H1 (cell line): Measurements from ENCODE around the gene MDC1. TPM values are rescaled to one million over a fixed set of nuclear protein-coding genes. Genes with fewer than 3 reads are reported as not detected.

Experiments
- BCL11A ChIP-seq, 2 experiments: IDR thresholded peaks; one replicate each; pipeline ENCODE4 v1.6.1; 2011; ENCODE audit warnings: low read depth in 2 of 2, low read length in 2 of 2, mild to moderate bottlenecking in 2 of 2
- CBX8 ChIP-seq: fragments of 300-800, 300-1000 bp; sonication (generic); IDR thresholded peaks from 2 replicates; pipeline ENCODE4 v1.7.1; 2016; ENCODE audit warnings: low read depth, low read length, borderline replicate concordance
- CHD2 ChIP-seq: IDR thresholded peaks from 2 replicates; pipeline ENCODE4 v1.6.1; 2012; ENCODE audit warnings: low read length, improper control_type of control experiment
- CREB1 ChIP-seq: IDR thresholded peaks from 2 replicates; pipeline ENCODE4 v1.6.1; 2012; ENCODE audit warnings: inconsistent platforms
- CTBP2 ChIP-seq: IDR thresholded peaks from 2 replicates; pipeline ENCODE4 v1.7.0; 2011; ENCODE audit warnings: borderline replicate concordance, mild to moderate bottlenecking, moderate library complexity, mixed read lengths, low read length; ENCODE audit not compliant: insufficient read depth, insufficient read length
- EZH2 ChIP-seq: fragments of 200-600 bp; sonication (generic); IDR thresholded peaks from 2 replicates; pipeline ENCODE4 v1.7.1; 2012; ENCODE audit warnings: low read depth, mild to moderate bottlenecking, moderate library complexity, low read length, inconsistent platforms; ENCODE audit not compliant: severe bottlenecking
- FOSL1 ChIP-seq: IDR thresholded peaks from 2 replicates; pipeline ENCODE4 v1.6.1; 2011; ENCODE audit warnings: mild to moderate bottlenecking, low read depth, low read length, moderate library complexity; ENCODE audit not compliant: insufficient read depth
- GABPA ChIP-seq: IDR thresholded peaks from 2 replicates; pipeline ENCODE4 v1.6.1; 2011; ENCODE audit warnings: mild to moderate bottlenecking, low read length, moderate library complexity, borderline replicate concordance; ENCODE audit not compliant: insufficient read depth
- MAFK ChIP-seq: IDR thresholded peaks from 2 replicates; pipeline ENCODE4 v1.6.1; 2012; ENCODE audit warnings: low read depth, mild to moderate bottlenecking, improper control_type of control experiment, low read length
- NRF1 ChIP-seq: IDR thresholded peaks from 2 replicates; pipeline ENCODE4 v1.6.1; 2011; ENCODE audit warnings: mild to moderate bottlenecking, low read depth, low read length, improper control_type of control experiment
- PHF8 ChIP-seq: fragments of 200-600 bp; sonication (generic); conservative IDR thresholded peaks from 2 replicates; pipeline ENCODE4 v1.7.1; 2012; ENCODE audit warnings: low read depth, mild to moderate bottlenecking, inconsistent platforms, low read length, moderate library complexity
- POLR2A ChIP-seq, 2 experiments: IDR thresholded peaks; 1 replicate in 1 of 2; 2 replicates in 1 of 2; pipeline ENCODE4 v1.6.1; 2011; ENCODE audit warnings: low read depth in 2 of 2, low read length in 2 of 2, mild to moderate bottlenecking in 2 of 2; ENCODE audit errors: control extremely low read depth in 1 of 2
- RAD21 ChIP-seq, 2 experiments: IDR thresholded peaks in 1 of 2; conservative IDR thresholded peaks in 1 of 2; 2 replicates each; pipeline ENCODE4 v1.6.1; 2011; ENCODE audit warnings: low read depth in 2 of 2, low read length in 2 of 2, improper control_type of control experiment in 1 of 2, inconsistent platforms in 1 of 2, mild to moderate bottlenecking in 1 of 2, moderate library complexity in 1 of 2
- RFX5 ChIP-seq: IDR thresholded peaks from 2 replicates; pipeline ENCODE4 v1.6.1; 2011; ENCODE audit warnings: low read depth, low read length, improper control_type of control experiment, borderline replicate concordance
- SIN3A ChIP-seq, 2 experiments: IDR thresholded peaks in 1 of 2; conservative IDR thresholded peaks in 1 of 2; 2 replicates each; pipeline ENCODE4 v1.6.1; 2011 to 2012; ENCODE audit warnings: low read length in 2 of 2, improper control_type of control experiment in 1 of 2, low read depth in 1 of 2, mild to moderate bottlenecking in 1 of 2
- SIRT6 ChIP-seq: IDR thresholded peaks from one replicate; pipeline ENCODE4 v1.7.1; 2012; ENCODE audit warnings: low read length, inconsistent platforms
- SIX5 ChIP-seq: IDR thresholded peaks from 2 replicates; pipeline ENCODE4 v1.6.1; 2011; ENCODE audit warnings: mild to moderate bottlenecking, low read depth, low read length
- SP2 ChIP-seq: IDR thresholded peaks from 2 replicates; pipeline ENCODE4 v1.6.1; 2012; ENCODE audit warnings: mild to moderate bottlenecking, low read length, inconsistent platforms
- SP4 ChIP-seq: IDR thresholded peaks from 2 replicates; pipeline ENCODE4 v1.6.1; 2012; ENCODE audit warnings: low read length, inconsistent platforms
- TCF12 ChIP-seq: IDR thresholded peaks from 2 replicates; pipeline ENCODE4 v1.6.1; 2011; ENCODE audit warnings: low read depth, mild to moderate bottlenecking, low read length
- YY1 ChIP-seq: IDR thresholded peaks from 2 replicates; pipeline ENCODE4 v1.6.1; 2011; ENCODE audit warnings: low read depth, mild to moderate bottlenecking, low read length
- polyA plus RNA-seq, 7 experiments: library from polyadenylated mRNA; depleted of rRNA in 3 of 7; stranded (reverse) in 5 of 7; unstranded in 2 of 7; fragments of >200 nt in 5 of 7; fragments of 200-250 nt in 2 of 7; gene quantifications; 1 replicate in 5 of 7; 2 replicates in 1 of 7; 4 replicates in 1 of 7; pipeline versions ENCODE4 v1.2.1 to v1.2.3, GENCODE V29; 2011 to 2013; ENCODE audit warnings: missing spikeins in 2 of 7, mixed read lengths in 2 of 7
- total RNA-seq: library from RNA; stranded (reverse); fragmentation: NEBNext Ultra II Directional; extraction: Animal tissue kit (Norgen Biotek cat#: 25700); gene quantifications from 2 replicates; pipeline ENCODE4 v1.2.1, GENCODE V29; 2021
- TF ChIP-seq, protein P1 (sequence below): IDR thresholded peaks from 2 replicates; pipeline ENCODE4 v1.6.1; 2011; ENCODE audit warnings: low read length, improper control_type of control experiment

MDC1 gene
- total and polyA plus RNA-seq, 2 of the 8 experiments (the other 6 are each of a cell fraction or from before 2014, with no cell fraction given), result 29.9 to 81.1 TPM

DNA sequence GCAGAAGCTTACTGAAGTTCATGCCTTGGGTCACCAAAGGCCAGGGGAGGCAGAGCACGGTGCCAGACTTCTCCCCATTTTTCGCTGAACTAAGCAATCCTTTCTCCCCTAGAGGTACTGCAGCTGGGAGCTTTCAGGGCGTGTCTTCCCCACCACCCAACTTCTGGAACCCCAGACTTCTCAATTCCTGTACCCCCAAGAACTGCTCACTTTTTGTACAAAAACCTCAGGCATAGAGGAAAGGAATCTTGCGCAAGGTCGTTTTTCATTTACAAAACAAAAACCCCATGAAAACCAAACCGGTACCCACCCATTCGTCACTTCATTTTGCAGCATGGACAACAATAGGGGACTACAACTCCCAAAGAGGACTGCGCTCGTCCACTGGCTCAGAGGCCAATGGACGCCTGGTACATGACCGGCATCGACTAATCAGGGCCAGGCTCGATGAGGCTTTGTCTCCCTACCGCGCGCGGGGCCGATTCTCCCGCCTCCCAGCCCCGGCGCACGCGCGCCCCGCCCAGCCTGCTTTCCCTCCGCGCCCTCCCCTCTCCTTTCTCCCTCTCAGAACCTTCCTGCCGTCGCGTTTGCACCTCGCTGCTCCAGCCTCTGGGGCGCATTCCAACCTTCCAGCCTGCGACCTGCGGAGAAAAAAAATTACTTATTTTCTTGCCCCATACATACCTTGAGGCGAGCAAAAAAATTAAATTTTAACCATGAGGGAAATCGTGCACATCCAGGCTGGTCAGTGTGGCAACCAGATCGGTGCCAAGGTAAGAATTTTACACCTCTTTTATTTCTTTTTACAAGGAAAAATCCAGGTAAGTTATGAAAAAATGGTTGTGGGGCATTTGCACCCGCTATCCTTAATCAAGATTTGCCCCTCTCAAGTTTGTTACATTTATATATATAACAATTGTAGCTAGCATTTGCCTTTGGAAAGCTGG is 3.0 kb upstream of the MDC1 start, which contains the start of gene TUBB (continued):
- TF ChIP-seq SP2 (no peak), TCF12 (no peak), SIRT6 (peak; percentile 22), RFX5 (no peak), CREB1 (peak; percentile 69), GABPA (no peak), RAD21 (IDR thresholded peaks at IDR 0.05 in 1 of 2, conservative IDR thresholded peaks at IDR 0.05 in 1 of 2; ENCODE audit: low read depth in 2 of 2, low read length in 2 of 2) (no peak), SIX5 (peak; percentile 57), MAFK (peak; percentile 61; the same call in 1 of the 2 replicates), YY1 (peak; percentile 80), FOSL1 (no peak), EZH2 (no peak), CBX8 (no peak), SIN3A (conservative IDR thresholded peaks at IDR 0.05 in 1 of 2, IDR thresholded peaks at IDR 0.05 in 1 of 2; ENCODE audit: low read depth in 1 of 2, low read length in 2 of 2) (peak in 1 of 2 experiments; percentile 50; a peak in 3 of 4 replicates), POLR2A (IDR thresholded peaks at IDR 0.05; ENCODE audit: control extremely low read depth in 1 of 2, low read depth in 2 of 2, low read length in 2 of 2) (peak; percentile 88 to 91), CHD2 (peak; percentile 28; the same call in 1 of the 2 replicates), PHF8 (peak; percentile 65), SP4 (0 out of 2 replicates have a peak, but pooled peaks have one; percentile 68), NRF1 (peak; percentile 65), CTBP2 (no peak), BCL11A (IDR thresholded peaks at IDR 0.05; ENCODE audit: low read depth in 2 of 2, low read length in 2 of 2) (no peak)
- TF ChIP-seq, protein P1, sequence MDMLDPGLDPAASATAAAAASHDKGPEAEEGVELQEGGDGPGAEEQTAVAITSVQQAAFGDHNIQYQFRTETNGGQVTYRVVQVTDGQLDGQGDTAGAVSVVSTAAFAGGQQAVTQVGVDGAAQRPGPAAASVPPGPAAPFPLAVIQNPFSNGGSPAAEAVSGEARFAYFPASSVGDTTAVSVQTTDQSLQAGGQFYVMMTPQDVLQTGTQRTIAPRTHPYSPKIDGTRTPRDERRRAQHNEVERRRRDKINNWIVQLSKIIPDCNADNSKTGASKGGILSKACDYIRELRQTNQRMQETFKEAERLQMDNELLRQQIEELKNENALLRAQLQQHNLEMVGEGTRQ, result peak; percentile 62; the same call in 1 of the 2 replicates
